Measurements from ENCODE around the gene CHRNA4. TPM values are rescaled to one million over a fixed set of nuclear protein-coding genes. Genes with fewer than 3 reads are reported as not detected.

Gene CHRNA4
- total and polyA plus RNA-seq, 2 of the 13 experiments (the other 11 are each of a cell fraction or from before 2014, with no cell fraction given) = not detected

- WGBS (ENCODE audit: low lambda C conversion rate) = 8% methylated on average over 5 of the region's 5 CpGs
- Histone ChIP-seq H3K9ac (ENCODE audit: insufficient read depth, low read depth, low read length) (no peak overlapping the region), H3K9me3 (ENCODE audit: low read length) (no peaks in the 10 kb centered on the region), H3K79me2 (ENCODE audit: insufficient read depth, low read length) (no peaks in the 10 kb centered on the region), H3K36me3 (replicated peaks in 1 of 2; ENCODE audit: control insufficient read depth in 1 of 2, insufficient read depth in 2 of 2, low read length in 2 of 2) (no peaks in the 10 kb centered on the region), H3K4me2 (ENCODE audit: low read depth, low read length) (no peak overlapping the region), H4K20me1 (ENCODE audit: insufficient read depth, low read length) (peaks cover 7% of the 10 kb centered on the region; the same call in 1 of the 2 replicates), H3K27ac (ENCODE audit: extremely low read length, insufficient read depth, low read length) (no peak overlapping the region), H3K4me3 (replicated peaks in 1 of 3; ENCODE audit: insufficient read depth in 1 of 3, low read depth in 2 of 3, low read length in 3 of 3) (no peak overlapping the region), H3K4me1 (ENCODE audit: insufficient read depth, low read length) (no peaks in the 10 kb centered on the region), H3K27me3 (ENCODE audit: control insufficient read depth in 1 of 2, insufficient read depth in 2 of 2, low read length in 2 of 2) (peaks cover 17 to 55% of the 10 kb centered on the region in 2 experiments), H2AFZ (ENCODE audit: low read length) (no peak overlapping the region)
- in situ Hi-C loops (cut with HindIII; ENCODE audit: extremely low pct_ligation_motif_present, low pct_unique_long_range_greater_than_20kb) (no loop called here), intact Hi-C loops (cut with micrococcal nuclease; ENCODE audit: unreplicated experiment) (no loop called here)
- ChIA-PET POLR2A (no interaction called here), CTCF (ENCODE audit: low intra/inter-chr PET ratio, low total read pairs) (no interaction called here)
- FAIRE-seq = no peak
- ATAC-seq = no peak
- peak; percentile 66; the same call in 1 of the 2 replicates for TF ChIP-seq CHD4 (IDR thresholded peaks at IDR 0.05; ENCODE audit: borderline replicate concordance, low read length)
- TF ChIP-seq TEF (CRISPR knock-in tag; IDR thresholded peaks at IDR 0.05) = no peak
- TF ChIP-seq ZNF629 (CRISPR knock-in tag; conservative IDR thresholded peaks at IDR 0.05) = peak; percentile 90
- no peak for TF ChIP-seq DZIP1 (CRISPR knock-in tag; IDR thresholded peaks at IDR 0.05)
- 0 out of 2 replicates have a peak, but pooled peaks have one; percentile 53 for TF ChIP-seq ZMYM3 (CRISPR knock-in tag; IDR thresholded peaks at IDR 0.05)
- TF ChIP-seq ZNF121 (CRISPR knock-in tag; IDR thresholded peaks at IDR 0.05) = peak; percentile 69
- BruUV-seq (replicated peaks) = no TSS peak
- DNase-seq (ENCODE audit: low spot score) = no peak
Measured at GRCh38 chr20:63303095-63303666, 58.0 kb downstream of the CHRNA4 start.
